SU-DHL-6 (cell line): Measurements from ENCODE around the gene OR10A3.

Experiments used
- H2AFZ ChIP-seq: fragments of 200-600 bp; sonication (generic); 2 replicates; pipeline ENCODE4 v1.6.1; 2014; ENCODE audit warnings: low read depth, mild to moderate bottlenecking, moderate library complexity, mixed read lengths, antibody characterized with exemption, low read length; ENCODE audit not compliant: severe bottlenecking
- H3F3A ChIP-seq: fragments of 200-600 bp; shearing (Covaris generic); 2 replicates; pipeline ENCODE4 v1.6.0; 2016; ENCODE audit warnings: antibody characterized with exemption, mild to moderate bottlenecking; ENCODE audit not compliant: insufficient read depth
- H3K27ac ChIP-seq: fragments of 200-600 bp; sonication (generic); 2 replicates; pipeline ENCODE4 v1.5.1; 2016; ENCODE audit warnings: low read depth, mild to moderate bottlenecking, low read length, moderate library complexity, mixed read lengths
- H3K27me3 ChIP-seq: fragments of 200-600 bp; sonication (generic), shearing (Covaris generic); 2 replicates; pipeline ENCODE4 v1.6.0; 2014; ENCODE audit warnings: mild to moderate bottlenecking, low read length
- H3K36me3 ChIP-seq: fragments of 200-600 bp; sonication (generic); 2 replicates; pipeline ENCODE4 v1.6.1; 2014; ENCODE audit warnings: mild to moderate bottlenecking, low read length, mixed read lengths
- H3K4me2 ChIP-seq: fragments of 300-600, 200-600 bp; shearing (Covaris generic), sonication (generic); 2 replicates; pipeline ENCODE4 v1.6.0; 2014; ENCODE audit warnings: low read length, low read depth, mild to moderate bottlenecking; ENCODE audit not compliant: poor library complexity, severe bottlenecking
- H3K4me3 ChIP-seq: fragments of 200-600 bp; sonication (generic); 2 replicates; pipeline ENCODE4 v1.5.1; 2014; ENCODE audit warnings: antibody characterized with exemption, low read length, mild to moderate bottlenecking, mixed read lengths; ENCODE audit not compliant: insufficient read depth, poor library complexity, severe bottlenecking
- H3K79me2 ChIP-seq: fragments of 200-600 bp; sonication (generic); 2 replicates; pipeline ENCODE4 v1.6.1; 2014; ENCODE audit warnings: mild to moderate bottlenecking, low read length, moderate library complexity; ENCODE audit not compliant: insufficient read depth
- H3K9ac ChIP-seq: fragments of 200-600 bp; sonication (generic); 2 replicates; pipeline ENCODE4 v1.7.0; 2014; ENCODE audit warnings: mild to moderate bottlenecking, low read length
- H3K9me2 ChIP-seq: fragments of 200-600 bp; sonication (generic); replicated peaks from 2 replicates; pipeline ENCODE4 v1.6.1; 2014; ENCODE audit warnings: low read length; ENCODE audit not compliant: insufficient read depth
- H3K9me3 ChIP-seq: fragments of 200-600 bp; sonication (generic); 2 replicates; pipeline ENCODE4 v1.6.1; 2014; ENCODE audit warnings: low read length, mixed read lengths; ENCODE audit not compliant: insufficient read depth
- H4K20me1 ChIP-seq: fragments of 200-600 bp; sonication (generic); 2 replicates; pipeline ENCODE4 v1.6.1; 2014; ENCODE audit warnings: low read depth, mild to moderate bottlenecking, antibody characterized with exemption, low read length, moderate library complexity, mixed read lengths
- CTCF ChIP-seq: fragments of 200-600 bp; sonication (generic); IDR thresholded peaks from one replicate; pipeline ENCODE4 v1.5.1; 2017; ENCODE audit warnings: antibody characterized with exemption, mild to moderate bottlenecking, low read length, moderate library complexity; ENCODE audit not compliant: insufficient read depth, poor library complexity, severe bottlenecking
- EZH2phosphoT487 ChIP-seq: fragments of 200-600 bp; sonication (generic), shearing (Covaris generic); conservative IDR thresholded peaks from 2 replicates; pipeline ENCODE4 v1.6.1; 2018; ENCODE audit warnings: mild to moderate bottlenecking, antibody characterized with exemption, low read length, moderate library complexity, mixed read lengths

OR10A3 gene

DNA sequence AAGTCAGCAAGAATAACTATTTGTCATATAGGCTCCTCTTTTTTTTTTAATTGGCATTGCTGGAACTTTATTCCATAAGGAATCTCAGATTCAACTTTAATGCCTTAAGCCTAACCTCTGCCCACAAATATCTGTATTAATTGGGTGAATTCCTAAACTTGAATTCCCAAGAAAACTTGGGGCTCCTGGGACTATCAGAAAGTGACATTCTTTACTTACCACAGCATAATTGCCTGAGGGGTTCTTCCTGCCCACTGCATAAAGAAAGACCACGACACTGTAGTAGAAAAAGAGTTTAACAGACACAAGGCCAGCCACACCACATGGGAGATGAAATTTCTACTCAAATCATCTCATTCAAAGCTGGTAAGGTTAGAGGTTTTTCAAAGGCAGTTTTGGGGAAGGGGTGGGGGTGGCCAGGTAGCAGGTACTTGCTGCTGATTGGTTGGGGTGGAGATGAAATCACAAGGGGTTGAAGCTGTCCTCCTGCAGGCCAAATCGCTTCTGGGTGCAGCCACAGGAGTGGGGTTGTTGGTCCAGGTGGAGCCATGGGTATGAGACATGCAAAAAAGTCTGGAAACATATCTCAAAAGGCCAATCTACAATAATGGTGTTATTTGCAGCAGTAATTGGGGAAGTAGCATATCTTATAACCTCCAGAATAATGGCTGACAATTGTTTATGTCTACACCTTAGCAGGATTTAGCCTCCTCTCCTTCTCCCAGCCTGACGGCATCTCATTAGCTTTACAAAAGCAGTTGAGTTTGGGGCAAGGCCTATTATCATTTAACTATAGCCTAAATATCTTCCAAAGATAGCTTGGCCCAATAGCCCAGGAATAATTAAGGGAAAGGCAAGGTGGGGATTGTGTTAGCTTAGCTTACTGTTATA is 28.5 kb upstream of the OR10A3 start:
- no peaks in the 10 kb centered on the region for H4K20me1 ChIP-seq
- no peaks in the 10 kb centered on the region for H3K79me2 ChIP-seq
- no peak overlapping the region for H3K4me3 ChIP-seq
- no peak overlapping the region for H3K9ac ChIP-seq
- H3K9me3 ChIP-seq, result no peaks in the 10 kb centered on the region
- H3K36me3 ChIP-seq, result no peaks in the 10 kb centered on the region
- TF ChIP-seq CTCF, result no peak
- TF ChIP-seq EZH2phosphoT487, result no peak
- no peaks in the 10 kb centered on the region for H3K27me3 ChIP-seq
- H2AFZ ChIP-seq, result no peak overlapping the region
- no peaks in the 10 kb centered on the region for H3F3A ChIP-seq
- H3K4me2 ChIP-seq, result no peak overlapping the region
- H3K27ac ChIP-seq, result no peak overlapping the region
- H3K9me2 ChIP-seq, result no peaks in the 10 kb centered on the region

DNA sequence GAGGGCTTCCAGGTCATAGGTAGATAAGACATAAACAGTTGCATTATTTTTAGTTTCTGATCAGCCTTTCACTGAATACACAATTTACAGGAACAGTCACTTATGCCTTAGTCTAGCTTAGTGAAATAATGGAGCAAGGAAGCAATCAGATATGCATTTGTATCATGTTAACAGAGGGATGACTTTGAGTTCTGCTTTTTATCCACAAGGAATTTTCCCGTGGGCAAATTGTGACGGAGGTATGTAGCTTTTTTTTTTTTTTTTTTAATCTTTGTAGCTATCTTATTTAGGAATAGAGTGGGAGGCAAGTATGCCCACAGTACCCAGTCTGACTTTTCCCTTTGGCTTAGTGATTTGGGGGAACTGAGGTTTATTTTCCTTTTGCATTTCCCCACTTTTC is 27.2 kb upstream of the OR10A3 start:
- H3K4me3 ChIP-seq, result no peak overlapping the region
- H3K4me2 ChIP-seq, result no peak overlapping the region

GRCh38 chr11:7967826-7968225 is 26.3 kb upstream of the OR10A3 start:
- Histone ChIP-seq H3K79me2 (no peaks in the 10 kb centered on the region), H4K20me1 (no peaks in the 10 kb centered on the region), H3K27ac (no peak overlapping the region), H3K36me3 (no peaks in the 10 kb centered on the region), H2AFZ (no peak overlapping the region), H3K9ac (no peak overlapping the region), H3K9me3 (no peaks in the 10 kb centered on the region), H3K4me3 (no peak overlapping the region), H3K27me3 (no peaks in the 10 kb centered on the region), H3K4me2 (no peak overlapping the region), H3F3A (no peaks in the 10 kb centered on the region), H3K9me2 (no peaks in the 10 kb centered on the region)
- no peak for TF ChIP-seq CTCF

More for the DNA sequence above, 27.2 kb upstream of the OR10A3 start:
- Histone ChIP-seq H3F3A (no peaks in the 10 kb centered on the region), H3K27ac (no peak overlapping the region), H3K27me3 (no peaks in the 10 kb centered on the region), H4K20me1 (no peaks in the 10 kb centered on the region), H3K36me3 (no peaks in the 10 kb centered on the region), H3K9me2 (no peaks in the 10 kb centered on the region), H3K9me3 (no peaks in the 10 kb centered on the region), H2AFZ (no peak overlapping the region), H3K79me2 (no peaks in the 10 kb centered on the region), H3K9ac (no peak overlapping the region)
- no peak for TF ChIP-seq CTCF
